ENCODE results near the gene KCTD1.

KCTD1 gene

DNA sequence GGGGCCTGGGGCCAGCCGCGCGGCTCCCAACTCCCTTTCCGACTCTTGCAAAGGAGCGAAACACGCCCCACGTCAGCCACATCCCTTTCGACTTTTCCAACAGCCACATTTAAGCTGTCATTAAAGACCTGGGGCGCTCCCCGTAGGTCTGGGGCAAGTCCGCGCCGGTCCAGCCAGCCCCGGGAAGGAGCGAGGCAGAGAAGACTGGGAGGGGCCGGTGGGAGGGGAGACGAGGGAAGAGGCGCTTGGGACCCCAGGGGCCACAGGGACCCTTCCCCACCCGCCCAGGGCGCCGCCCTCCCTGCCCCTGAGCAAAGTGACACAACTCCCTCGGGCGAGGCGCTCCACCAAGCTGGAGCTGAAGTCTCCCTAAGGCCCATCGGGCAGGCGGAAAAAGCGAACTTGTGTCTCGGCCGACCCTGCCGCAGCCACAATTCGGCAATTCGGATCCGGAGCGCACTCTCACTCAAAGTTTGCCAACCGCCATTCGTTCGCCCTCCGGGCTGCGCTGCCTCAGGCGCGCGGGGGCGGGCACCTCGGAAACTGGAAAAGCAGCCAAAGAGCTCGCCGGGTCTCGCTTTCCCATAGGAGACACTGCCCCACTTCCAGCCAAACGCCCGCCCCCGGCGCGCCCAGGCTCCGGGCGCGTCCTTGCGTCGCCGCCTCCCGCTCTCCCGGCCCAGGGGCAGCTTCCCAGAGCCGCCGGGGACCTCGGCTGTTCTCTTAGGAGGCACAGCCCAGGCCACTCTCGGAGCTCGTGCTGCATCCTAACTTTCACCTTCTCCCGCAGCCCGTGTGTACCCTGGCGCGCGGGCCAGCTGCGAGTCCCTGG lies 1.1 kb upstream of the KCTD1 start:
- peak in 1 of 2 donors; percentile 9 for DNase-seq

DNA sequence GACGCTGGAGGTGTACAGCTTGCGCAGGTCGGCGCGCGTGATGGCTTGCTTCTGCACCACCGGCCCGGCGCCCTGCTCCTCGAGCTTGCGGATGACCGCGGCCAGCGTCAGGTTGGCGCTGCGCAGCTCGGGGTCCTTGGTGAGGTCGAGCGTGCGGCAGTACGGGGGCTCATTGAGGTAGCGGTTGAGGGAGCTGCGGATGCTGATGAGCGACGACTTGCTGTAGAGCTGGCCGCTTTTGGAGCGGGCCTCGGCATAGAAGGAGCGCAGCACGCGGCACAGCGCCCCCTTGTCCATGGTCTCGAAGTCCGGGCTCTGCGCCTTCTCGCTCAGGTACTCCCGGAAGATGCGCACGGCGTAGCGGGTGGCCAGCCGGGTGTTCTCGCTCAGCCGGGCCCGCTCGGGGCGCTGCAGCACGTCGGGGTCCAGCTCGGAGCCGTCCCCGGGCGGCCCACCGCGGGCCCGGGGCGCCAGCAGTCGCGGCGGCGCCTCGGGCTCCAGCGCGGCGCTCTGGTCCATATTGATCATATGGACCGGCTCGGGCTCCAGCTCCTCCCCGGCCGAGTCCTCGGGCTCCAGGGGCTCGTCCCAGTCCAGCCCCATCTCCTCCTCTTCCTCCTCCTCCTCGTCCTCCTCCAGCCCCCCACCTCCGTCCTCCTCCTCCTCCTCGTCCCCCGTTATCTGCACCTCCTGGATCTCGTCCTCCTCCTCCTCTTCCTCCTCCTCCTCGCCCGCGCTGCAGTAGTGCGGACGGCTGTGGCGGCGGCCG lies 523 bp downstream of the KCTD1 start:
- peak; percentile 53 to 55 for DNase-seq

DNA sequence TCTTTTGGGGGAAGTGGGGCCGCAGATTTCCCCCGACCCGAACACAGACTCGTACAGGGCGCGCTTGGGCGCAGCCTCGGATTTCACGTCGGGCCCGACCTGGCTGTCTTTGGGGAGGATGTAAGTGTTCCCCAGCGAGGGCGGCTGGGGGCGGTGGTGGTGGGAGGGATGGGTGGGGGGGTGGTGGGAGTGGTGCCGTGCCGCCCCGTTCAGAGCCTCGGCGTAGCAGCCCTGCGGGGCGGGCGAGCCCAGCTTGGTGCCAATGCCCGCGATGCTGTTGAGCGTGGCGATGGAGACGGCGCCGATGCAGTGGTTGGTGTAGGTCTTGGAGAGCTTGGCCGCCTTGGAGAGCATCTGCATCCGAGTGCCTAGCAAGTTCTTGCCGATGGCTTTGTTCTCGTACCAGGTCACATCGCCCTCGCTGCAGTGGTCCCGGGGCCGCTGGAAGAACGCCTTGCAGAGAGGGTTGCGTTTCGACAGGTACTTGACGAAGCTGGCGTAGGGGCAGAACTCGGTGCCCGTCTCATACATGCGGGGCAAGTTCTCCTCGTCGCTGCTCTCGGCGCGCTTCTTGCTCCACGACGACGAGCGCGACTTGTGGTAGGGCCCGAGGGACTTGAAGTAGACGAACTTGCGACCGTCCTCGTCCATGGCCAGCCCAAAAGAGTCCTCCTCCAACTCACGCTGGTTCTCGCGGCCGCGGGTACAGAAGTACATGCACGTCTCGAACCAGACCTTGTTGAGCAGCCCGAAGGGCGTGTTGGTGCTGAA lies 1.3 kb downstream of the KCTD1 start:
- DNase-seq: no peak

DNA sequence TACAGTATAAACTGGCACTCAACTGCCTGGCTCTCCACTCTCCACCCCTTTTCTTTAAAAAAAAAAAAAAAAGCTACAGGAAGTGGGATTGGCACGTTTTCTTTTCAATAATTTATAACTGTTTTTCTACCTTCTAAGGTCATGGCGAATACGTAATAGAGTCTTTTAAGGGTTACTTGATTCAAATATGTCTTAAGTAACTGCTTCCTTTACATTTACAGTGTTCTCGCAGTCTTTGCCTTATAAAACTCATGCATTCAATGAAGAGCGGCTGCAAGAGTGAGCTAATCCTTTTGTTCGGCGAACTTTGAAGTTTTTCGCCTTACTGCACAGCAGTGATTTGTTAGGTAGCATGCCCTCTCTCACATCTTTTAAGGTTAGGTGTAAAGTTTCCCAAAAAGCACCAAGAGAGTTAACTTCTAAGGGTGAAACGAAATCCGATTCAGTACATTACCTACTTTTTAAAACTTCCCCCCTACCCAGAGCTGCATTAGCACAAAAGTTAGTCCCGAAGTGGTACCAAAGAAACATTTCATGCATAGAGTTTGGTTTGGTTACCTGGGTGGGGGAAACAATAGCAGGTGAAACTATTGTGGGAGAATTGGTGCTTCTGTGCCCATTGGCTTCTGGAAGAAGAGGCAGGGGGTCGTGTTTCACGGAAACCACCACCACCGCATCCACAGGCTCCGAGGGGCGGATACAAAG lies 2.0 kb downstream of the KCTD1 start:
- DNase-seq: no peak

DNA sequence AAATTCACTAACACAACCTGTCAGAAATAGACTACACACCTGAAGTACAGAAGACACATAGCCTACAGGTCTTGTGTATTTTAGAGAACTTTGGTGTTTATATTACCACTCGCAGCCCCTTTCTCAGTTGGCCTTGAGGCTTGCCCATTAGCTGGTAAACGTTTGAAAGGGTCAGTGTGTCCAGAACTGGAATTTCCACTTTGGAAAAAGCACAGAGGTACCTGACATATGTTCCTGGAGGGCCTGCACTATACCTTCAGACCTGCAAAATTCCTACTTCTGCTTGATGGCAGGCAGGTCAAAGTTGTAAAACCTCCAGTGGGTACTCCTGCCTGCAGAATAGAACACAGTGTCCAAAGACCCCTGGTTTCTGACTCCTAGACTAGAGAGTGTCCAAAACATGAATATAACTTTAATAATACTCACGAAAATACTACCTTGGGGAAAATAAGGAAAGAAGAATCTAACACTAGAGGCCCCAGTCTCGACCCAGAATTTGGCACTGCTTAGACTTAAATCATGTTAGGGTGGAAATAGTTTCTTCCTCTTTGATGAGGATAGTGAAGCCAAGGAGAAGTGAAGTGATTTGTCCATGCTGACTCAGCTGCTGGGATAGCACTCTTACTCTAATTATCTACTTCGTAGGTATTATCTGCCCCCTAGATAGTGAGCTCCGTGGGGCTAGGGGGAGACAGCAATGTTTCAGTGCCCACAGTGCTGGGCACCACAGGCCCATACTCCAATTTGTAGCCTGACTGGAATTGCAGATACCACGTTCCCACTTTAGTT lies 2.8 kb downstream of the KCTD1 start:
- DNase-seq: no peak

DNA sequence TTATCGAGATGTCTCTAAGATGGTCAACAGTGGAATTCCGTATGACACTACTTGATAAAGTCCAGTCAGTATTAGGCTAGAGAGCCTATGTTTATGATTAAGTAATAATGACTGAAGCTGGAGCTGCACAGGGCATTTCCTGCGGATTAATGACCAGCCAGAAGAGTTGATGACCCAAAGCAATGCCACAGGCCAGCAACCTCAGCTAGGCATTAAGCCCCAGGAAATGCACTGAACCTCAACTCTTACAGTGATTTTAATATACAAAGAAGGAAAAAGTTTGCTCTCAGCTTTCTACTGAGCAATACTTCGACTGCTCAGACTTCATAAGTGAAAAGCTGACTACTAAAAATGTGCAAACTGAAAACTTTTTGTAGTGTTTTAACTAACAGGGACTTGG lies 3.9 kb downstream of the KCTD1 start:
- DNase-seq: no peak

DNA sequence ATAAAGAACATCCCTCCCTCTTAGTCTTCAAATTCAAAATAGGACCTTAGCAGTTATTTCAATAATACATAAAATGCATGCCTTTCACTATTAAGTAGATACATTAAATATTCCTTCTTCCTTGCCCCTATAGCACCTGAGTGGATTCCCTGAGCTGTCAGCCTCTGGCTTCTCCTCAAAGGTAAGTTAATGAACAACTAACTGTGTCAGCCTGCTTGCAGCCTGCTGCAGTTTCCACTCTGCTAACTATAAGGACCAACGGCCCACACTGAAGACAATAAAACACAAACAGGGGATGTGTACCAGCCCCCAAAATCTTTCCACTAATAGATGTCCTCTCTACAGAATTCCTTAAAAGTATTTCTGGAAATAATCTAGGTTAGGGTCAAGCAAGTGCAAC lies 5.0 kb downstream of the KCTD1 start:
- no peak for DNase-seq

DNA sequence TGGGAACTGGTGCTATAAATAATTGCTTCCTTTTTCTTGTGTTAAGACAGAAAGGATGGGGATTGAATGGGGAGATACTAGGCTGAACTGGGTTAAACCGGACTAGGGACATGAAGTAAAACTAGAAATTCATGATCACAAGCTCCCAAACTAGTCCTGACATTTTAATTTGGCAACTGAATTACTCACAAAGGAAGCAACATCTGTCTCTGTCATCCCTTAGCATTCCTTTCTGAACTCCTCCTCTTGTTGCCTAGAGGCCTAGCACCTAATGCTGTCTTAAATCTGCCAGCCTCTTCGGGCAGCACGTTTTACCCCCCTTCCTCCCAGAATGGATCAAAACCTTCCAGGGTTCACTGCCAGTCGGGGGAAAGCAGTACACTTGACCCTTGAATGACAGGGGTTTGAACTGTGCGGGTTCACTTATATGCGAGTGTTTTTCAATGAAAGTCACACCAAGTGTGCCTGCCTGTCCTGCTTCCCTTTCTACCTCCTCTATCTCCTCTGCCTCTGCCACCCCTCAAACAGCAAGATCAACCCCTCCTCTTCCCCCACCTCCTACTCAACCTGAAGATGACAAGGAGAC lies 8.2 kb downstream of the KCTD1 start:
- no peak for DNase-seq

DNA sequence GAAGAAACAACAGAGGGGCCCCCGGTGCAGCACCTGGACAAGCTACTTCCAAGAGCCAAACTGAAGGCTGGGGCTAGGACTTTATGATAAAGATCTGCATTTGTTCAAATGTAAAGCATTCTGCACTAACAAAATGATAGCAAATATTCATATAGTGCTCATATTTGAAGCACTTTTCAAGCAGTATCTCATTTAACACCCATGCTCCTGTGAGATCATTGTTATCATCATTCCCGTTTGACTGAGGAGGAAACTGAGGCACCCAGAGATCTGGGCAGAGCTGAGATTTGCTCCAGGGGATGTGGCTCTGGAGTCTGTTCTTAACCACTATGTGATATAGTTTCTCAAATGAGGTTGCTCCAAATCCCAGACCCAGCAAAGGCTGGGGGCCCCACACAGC lies 9.8 kb downstream of the KCTD1 start:
- no peak for DNase-seq

DNA sequence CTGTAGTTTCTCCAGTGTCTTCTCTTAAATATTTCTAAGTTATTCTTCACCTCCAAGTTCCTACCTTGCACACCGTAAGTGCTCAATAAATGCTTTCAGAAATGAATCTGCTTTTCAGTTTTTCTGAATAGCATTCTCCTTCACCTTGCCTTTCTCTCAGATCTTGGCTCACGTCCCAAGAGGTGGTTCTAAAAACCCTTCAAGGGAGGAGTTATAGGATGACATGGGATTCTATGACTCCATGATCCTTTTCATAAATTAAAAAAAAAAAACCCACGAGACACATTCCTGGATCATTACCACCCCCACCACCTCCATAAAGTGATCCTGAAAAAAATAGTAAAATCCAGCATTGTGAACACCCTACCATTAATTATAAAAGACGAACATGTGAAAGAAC lies 11.7 kb downstream of the KCTD1 start:
- no peak for DNase-seq

DNA sequence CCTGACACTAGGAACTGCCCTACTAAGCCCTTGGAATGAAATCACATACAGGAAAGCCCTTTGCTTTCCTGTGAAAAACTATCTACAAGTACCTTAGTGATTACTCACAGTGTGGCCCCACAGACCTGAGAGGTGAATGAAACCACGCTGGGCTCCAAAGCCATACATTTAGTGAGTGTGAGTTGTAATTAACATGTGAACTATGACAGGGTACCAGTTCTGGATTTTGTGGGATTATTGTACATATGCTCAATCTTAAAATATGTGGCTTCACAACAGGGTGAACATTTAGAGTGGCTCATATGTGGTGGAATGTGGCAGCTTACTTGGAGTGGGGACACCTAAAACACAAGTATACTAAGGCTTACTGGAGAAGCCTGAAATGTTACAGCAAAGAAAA lies 12.3 kb downstream of the KCTD1 start:
- DNase-seq: no peak

DNA sequence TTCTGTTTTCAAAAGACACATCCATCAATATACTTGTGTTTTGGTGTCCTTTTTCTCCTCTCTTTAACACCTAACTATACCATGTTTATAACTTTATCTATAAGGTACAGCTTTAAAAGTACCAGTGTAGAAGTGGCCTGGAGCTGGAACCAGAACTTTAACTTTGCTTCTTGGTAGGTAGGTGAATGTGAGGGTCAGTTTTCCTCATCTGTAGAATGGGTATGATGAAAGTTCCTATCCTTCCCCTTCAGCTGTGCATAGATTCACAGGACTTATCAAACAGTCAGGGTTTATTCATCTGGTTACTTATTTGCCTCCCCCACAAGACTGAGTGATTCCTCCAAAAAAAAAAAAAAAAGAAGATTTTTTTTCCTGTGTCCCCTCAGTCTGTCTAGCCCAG lies 12.7 kb downstream of the KCTD1 start:
- DNase-seq: no peak

DNA sequence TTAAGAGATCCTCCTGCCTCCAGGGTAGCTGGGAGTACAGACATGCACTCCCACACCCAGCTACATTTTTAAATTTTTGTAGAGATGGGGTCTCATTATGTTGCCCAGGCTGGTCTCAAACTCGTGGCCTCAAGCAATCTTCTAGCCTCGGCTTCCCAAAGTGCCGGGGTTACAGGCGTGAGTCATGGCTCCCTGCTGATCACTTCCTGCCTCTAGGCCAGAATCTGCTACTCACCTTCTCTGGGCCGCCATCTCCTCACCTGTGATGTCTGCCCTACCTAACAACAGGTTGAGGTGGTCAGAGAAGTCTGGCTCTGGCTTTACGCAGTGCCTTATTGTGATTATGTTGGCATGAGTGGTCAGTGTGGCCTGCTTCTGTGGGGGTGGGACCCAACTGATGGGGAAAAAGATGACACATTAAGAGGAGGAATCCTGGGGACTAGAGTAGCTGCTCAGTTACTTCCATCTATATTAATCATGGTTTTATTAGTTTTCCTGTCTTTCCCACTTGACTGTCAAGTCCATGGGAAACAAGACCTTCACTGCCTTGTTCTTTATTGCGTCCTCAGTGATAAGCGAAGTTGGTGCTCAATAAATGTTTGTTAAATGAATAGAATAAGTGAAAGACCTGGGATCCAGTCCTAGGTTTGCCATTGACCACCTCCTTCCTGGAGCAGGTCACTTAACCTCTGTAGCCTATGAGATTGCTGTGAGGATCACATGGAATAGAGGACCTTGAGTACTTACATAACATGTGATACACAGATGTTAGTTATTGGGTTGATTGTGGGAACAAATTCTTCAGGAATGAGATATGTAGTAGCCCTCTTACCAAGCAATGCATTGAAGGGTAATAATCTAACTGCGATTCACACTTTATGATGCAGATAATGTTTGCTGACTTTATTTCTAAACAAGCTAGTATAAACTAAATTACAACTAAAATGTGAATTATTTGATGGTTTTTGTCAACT lies 15.7 kb downstream of the KCTD1 start:
- DNase-seq: no peak

DNA sequence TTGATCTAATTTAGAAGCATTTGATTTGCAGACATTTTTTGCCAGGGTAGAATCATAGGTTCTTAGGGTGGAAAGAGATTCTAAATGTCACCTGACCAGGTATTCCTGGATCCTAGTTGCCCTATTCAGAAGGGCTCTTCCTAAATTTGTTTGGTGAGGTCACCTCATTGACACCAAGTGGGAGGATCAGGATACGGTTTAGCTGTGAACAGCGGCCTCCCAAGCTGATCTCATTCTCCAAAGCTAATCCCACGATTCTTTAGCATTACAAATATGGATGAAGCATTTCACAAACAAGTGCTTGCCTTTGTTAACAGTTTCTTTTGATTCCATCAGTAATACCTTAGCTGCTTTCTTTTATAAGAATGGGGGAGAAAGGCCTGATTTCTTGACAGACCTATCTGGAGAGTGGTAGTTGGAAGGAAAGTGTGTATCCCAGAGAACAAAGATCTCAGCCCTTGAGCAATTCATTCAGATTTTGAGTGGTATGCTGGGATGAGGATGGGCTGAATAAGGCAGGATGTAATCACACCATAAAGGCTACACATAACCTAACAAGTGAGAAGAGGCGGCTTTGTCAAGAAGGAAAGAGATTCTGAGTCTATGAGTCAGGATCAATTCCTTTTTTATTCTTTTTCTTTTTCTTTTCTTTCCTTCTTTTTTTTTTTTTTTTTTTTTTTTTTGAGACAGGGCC lies 16.6 kb downstream of the KCTD1 start:
- no peak for DNase-seq

DNA sequence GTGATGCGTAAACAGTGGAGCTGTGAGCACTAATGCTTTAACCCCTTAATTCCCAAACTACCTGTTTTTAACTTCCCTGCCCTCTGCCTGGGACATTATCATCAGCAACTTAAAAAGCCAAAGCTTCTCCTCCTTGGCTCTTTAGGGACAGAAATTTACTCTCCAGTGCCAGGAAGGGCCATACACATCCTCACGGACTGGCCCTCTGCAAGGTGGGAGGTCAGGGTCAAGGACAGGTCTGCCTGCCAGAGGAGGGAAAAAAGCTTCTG lies 21.5 kb downstream of the KCTD1 start:
- no peak for DNase-seq

DNA sequence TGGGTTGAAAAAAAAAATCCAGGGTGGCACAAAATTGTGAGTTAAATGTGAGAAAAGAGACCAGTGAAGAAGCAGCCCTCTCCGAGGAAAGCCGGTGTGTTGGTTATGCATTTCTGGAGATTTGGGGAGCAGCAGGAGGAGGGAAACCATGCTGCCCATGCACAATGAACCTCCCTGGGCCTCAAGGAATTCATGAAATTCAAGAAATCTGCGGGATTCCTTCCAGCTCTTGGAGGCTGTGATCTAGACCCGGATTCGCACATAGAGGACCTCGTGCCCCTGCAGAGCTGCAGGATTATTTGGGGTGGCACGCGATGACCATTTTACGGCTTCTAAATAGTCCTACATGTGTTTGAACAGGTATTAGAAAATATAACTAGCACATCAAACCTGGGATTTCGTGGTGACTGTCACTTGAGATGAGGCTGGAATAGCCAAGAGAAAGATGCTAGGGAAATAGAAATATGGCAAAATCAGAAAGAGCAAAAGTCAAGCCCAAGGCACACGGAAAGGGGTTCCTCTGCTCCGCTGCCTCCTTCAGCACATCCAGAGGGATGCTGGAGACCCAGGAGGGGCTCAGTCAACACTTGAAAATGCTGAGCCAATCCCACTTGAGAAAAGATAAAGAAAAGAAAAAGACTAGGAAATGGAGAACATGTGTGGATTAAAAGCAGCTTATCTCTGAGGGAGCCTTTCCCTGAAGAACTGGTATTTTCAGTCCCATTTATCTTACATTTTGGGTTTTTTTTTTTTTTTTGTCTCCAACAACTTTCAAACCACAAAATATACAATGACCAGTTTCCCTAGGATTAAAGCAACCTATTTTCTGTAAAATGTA lies 22.0 kb downstream of the KCTD1 start:
- no peak for DNase-seq

DNA sequence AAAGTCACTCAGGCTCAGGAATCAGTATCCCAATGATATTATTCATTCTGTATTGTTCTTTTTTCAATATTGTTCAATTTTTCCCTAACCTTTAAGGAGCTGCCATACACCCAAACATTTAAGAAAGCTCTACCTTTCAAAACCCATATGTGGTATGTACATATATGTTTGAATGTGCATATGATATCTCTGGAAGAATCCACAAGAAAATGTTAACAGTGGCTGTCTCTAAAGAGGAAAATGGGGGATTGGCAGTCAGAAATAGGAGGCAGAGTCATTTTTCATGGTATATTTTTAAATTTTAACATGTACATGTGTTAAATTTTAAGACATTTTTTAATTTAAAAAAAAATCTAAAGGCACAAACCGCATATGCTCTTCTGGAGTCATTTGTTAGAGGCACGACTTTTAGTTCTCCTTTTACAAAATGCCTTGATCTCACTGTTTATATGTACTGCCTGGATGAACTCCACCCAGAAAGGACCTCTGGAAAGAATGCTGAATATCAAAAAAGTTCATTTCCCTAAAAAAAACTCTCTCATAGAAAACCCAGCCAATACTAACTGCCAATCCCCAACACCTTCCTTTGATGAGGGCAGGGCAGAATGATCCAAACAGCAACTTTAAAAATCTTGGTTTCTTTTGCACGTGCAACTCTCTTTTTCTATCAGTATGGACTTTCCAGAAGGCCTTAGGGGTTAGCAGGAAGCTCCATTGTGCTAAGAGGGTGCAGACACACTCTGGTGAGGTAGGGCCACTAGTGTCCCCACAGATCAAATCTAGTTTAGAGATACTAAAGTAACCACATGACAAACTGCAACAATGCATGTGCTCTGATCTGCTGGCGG lies 23.6 kb downstream of the KCTD1 start:
- no peak for DNase-seq

DNA sequence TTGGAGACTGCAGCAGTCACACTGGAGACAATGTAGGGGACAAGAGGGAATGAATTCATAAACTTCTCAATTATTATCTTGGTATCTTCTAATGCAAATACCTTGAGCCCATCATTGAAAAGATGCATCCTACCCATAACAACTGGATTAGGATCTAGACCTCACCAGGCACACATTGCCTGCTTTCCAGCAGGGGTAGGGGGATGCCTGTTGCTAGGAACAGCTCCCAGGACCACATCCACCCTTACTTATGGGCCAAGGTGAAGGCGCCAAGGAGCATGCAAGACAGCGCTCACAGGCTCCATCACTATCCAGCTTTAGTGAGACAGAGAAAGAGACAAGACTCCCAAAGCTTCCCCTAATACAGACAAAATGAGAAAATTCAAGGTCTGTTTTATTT lies 24.4 kb downstream of the KCTD1 start:
- no peak for DNase-seq
